Esophagus muscularis mucosa (tissue), 4 donors: ENCODE measurements around the gene ITGB1. TPM values are rescaled to one million over a fixed set of nuclear protein-coding genes. Genes with fewer than 3 reads are reported as not detected.
"Not testable (repeated sequence)": the region's sequence is repeated elsewhere in the genome, so short reads cannot be mapped to it uniquely, and the experiment has no call there.

Experiments used
- DNase-seq: peaks from one replicate; pipeline ENCODE4 v3.0.0-alpha.2; 2017; ENCODE audit errors: extremely low spot score
- H3K27ac ChIP-seq, 4 donors: fragments of 200-600 bp; sonication (generic); replicated peaks in 1 of 4; 1 replicate in 3 of 4; 2 replicates in 1 of 4; pipeline ENCODE4 v1.5.1; 2016 to 2019; ENCODE audit warnings: mild to moderate bottlenecking in 1 of 4
- H3K27me3 ChIP-seq, 4 donors: fragments of 200-600 bp; sonication (generic); one replicate each; pipeline versions ENCODE4 v1.5.1 to v1.6.0; 2016 to 2019
- H3K36me3 ChIP-seq, 4 donors: fragments of 200-600 bp; sonication (generic); one replicate each; pipeline ENCODE4 v1.5.1; 2016 to 2019
- H3K4me1 ChIP-seq, 4 donors: fragments of 200-600 bp; sonication (generic); one replicate each; pipeline ENCODE4 v1.5.1; 2016 to 2019
- H3K4me3 ChIP-seq, 4 donors: fragments of 200-600 bp; sonication (generic); 1 replicate in 2 of 4; 2 replicates in 2 of 4; pipeline ENCODE4 v1.5.1; 2016 to 2019; ENCODE audit warnings: mild to moderate bottlenecking in 4 of 4, moderate library complexity in 1 of 4
- H3K9me3 ChIP-seq, 4 donors: fragments of 200-600 bp; sonication (generic); 1 replicate in 3 of 4; 2 replicates in 1 of 4; pipeline ENCODE4 v1.5.1; 2016 to 2019
- EP300 ChIP-seq: sonication (generic); formaldehyde crosslinking; IDR thresholded peaks from one replicate; pipeline ENCODE4 v1.6.1; 2017; ENCODE audit warnings: antibody characterized with exemption
- POLR2A ChIP-seq: fragments of 450-650 bp; IDR thresholded peaks from one replicate; pipeline ENCODE4 v1.6.1; 2017; ENCODE audit warnings: antibody characterized with exemption, moderate library complexity, mild to moderate bottlenecking, low read depth
- POLR2AphosphoS5 ChIP-seq, 2 donors: sonication (generic); formaldehyde crosslinking; IDR thresholded peaks; one replicate each; pipeline ENCODE4 v1.6.1; 2017; ENCODE audit warnings: antibody characterized with exemption in 2 of 2
- WGBS: methylation state at CpG from one replicate; pipeline ENCODE4 v1.1.5; 2018; 5-methylcytosine and 5-hydroxymethylcytosine counted together
- intact Hi-C: fragments of 100-400 bp; cut with DNase I; formaldehyde crosslinking; loops from one replicate; pipeline ENCODE4 v1.15.1; 2023
- total RNA-seq, 4 donors: library from RNA; depleted of rRNA; stranded (reverse); fragments of >200 nt; gene quantifications; one replicate each; pipeline versions ENCODE4 v1.1.0 to v1.2.1, GENCODE V29; 2016
- TF ChIP-seq, protein P1 (sequence below), 3 experiments: fragments of 200-600 bp in 2 of 3; fragments of 450-650 bp in 1 of 3; sonication (generic) in 2 of 3; IDR thresholded peaks; one replicate each; pipeline ENCODE4 v1.5.1; 2017 to 2019; ENCODE audit warnings: antibody characterized with exemption in 3 of 3, mild to moderate bottlenecking in 2 of 3, moderate library complexity in 1 of 3

ITGB1 gene
- total RNA-seq, 4 donors from 2014 or later: 1,385 to 1,873 (median 1,661) TPM

DNA sequence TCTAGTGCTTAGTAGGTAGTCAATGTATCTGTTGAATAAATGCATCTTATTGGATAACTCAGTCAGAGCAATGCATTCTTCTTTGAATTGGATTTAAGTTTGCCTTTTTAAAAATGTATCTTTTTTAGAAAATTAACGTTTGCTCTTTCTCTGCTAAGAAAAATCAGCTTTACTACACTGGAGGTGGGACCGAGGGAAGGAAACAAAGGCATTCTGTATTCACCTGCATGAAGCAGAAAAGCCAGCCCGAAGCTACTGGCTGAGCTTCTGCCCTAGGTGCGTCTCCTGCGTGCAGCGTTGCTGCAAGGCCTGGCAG lies 22.2 kb upstream of the ITGB1 start:
- Histone ChIP-seq H3K36me3 (no peaks in the 10 kb centered on the region), H3K27me3 (no peaks in the 10 kb centered on the region), H3K9me3 (no peaks in the 10 kb centered on the region), H3K27ac (peak overlapping the region; percentile 94 to 98 (median 95)), H3K4me1 (peaks cover 22 to 36% (median 34%) of the 10 kb centered on the region in 4 donors), H3K4me3 (peak overlapping the region; percentile 55 to 61 (median 56))
- intact Hi-C loops: loop anchor here (2.0 kb wide), 1 partner anchor 21 kb away; the partner anchor contains the start of gene ITGB1
- WGBS: 0% methylated on average over 6 of the region's 6 CpGs
- no peak for DNase-seq
- no peak for TF ChIP-seq POLR2AphosphoS5 (IDR thresholded peaks at IDR 0.05)
- TF ChIP-seq, protein P1, sequence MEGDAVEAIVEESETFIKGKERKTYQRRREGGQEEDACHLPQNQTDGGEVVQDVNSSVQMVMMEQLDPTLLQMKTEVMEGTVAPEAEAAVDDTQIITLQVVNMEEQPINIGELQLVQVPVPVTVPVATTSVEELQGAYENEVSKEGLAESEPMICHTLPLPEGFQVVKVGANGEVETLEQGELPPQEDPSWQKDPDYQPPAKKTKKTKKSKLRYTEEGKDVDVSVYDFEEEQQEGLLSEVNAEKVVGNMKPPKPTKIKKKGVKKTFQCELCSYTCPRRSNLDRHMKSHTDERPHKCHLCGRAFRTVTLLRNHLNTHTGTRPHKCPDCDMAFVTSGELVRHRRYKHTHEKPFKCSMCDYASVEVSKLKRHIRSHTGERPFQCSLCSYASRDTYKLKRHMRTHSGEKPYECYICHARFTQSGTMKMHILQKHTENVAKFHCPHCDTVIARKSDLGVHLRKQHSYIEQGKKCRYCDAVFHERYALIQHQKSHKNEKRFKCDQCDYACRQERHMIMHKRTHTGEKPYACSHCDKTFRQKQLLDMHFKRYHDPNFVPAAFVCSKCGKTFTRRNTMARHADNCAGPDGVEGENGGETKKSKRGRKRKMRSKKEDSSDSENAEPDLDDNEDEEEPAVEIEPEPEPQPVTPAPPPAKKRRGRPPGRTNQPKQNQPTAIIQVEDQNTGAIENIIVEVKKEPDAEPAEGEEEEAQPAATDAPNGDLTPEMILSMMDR (IDR thresholded peaks at IDR 0.05): no peak
- no peak for TF ChIP-seq EP300
- no peak for TF ChIP-seq POLR2A

DNA sequence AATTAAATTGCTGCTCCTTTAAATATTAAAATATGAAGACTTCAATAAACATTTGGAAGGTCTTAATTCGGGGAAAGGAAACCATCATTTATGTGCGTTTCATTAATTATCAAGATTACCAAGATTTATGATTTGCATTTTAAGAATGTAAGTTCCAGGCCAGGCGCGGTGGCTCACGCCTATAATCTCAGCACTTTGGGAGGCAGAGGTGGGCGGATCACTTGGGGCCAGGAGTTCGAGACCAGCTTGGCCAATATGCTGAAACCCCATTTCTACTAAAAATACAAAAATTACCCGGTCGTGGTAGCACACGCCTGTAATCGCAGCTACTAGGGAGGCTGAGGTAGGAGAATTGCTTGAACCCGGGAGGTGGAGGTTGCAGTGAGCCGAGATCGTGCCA lies 21.7 kb upstream of the ITGB1 start:
- Histone ChIP-seq H3K27ac (peak overlapping the region; percentile 94 to 98 (median 95)), H3K4me3 (peak overlapping the region in 1 of 4 donors; percentile 58), H3K4me1 (peaks cover 21 to 36% (median 34%) of the 10 kb centered on the region in 4 donors)
- H3K27me3 ChIP-seq, DNase-seq, H3K9me3 ChIP-seq, H3K36me3 ChIP-seq: not testable (repeated sequence)
- intact Hi-C loops: loop anchor here (2.0 kb wide), 1 partner anchor 21 kb away; the partner anchor contains the start of gene ITGB1
- WGBS: 90% methylated on average over 14 of the region's 14 CpGs

DNA sequence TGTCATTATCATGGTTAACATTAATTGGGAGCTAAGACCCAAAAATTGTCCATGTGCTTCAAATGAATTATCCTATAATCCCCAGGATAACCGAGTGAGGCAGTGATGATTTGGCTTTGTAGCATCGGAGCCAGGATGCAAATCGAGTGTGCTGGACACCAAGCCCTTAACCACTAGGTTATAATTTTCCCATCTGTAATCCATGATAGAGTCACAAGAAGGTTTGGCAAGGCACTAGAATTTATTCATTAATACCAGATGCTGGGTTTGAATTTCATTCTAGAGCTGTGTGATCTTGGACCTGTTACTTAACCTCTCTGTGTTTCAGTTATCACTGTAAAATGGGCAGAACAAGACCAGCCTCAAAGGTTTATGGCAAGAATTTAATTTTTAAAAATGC lies 21.0 kb upstream of the ITGB1 start:
- H3K27me3 ChIP-seq: no peaks in the 10 kb centered on the region
- no peaks in the 10 kb centered on the region for H3K36me3 ChIP-seq
- DNase-seq: no peak
- intact Hi-C loops: no loop called here
- no peaks in the 10 kb centered on the region for H3K9me3 ChIP-seq
- TF ChIP-seq POLR2AphosphoS5 (IDR thresholded peaks at IDR 0.05): no peak
- H3K4me3 ChIP-seq: no peak overlapping the region
- WGBS: 79% methylated on average over 3 of the region's 3 CpGs
- no peak overlapping the region for H3K27ac ChIP-seq
- peaks cover 21 to 36% (median 34%) of the 10 kb centered on the region in 4 donors for H3K4me1 ChIP-seq

DNA sequence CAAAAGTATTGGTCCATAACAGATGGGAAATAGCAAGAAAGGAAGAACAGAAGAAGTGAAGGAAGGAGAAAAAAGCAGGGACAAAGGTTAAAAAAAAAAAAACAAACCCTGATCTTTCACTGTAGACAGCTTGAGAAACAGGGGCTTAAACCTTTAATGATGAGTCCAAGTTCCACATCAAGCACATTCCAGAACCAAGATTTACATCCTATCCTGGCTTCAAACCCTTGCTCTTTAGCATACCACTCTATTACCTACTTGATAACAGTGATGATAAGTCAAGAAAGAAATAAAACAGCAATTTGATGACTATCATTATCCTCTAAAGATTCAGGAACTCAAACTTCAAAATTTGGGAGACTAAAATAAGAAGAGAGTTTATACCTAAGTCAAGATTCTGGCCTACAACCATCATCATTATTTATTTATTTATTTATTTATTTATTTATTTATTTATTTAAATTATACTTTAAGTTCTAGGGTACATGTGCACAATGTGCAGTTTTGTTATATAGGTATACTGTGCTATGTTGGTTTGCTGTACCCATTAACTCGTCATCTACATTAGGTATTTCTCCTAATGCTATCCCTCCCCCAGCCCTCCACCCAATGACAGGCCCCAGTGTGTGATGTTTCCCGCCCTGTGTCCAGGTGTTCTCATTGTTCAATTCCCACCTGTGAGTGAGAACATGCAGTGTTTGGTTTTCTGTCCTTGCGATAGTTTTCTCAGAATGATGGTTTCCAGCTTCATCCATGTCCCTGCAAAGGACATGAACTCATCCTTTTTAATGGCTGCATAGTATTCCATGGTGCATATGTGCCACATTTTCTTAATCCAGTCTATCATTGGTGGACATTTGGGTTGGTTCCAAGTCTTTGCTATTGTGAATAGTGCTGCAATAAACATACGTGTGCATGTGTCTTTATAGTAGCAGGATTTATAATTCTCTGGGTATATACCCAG lies 20.1 kb upstream of the ITGB1 start:
- WGBS: 83% methylated on average over 4 of the region's 4 CpGs
- H3K36me3 ChIP-seq, H3K4me3 ChIP-seq, H3K27ac ChIP-seq, H3K9me3 ChIP-seq, H3K27me3 ChIP-seq, intact Hi-C loops, DNase-seq: not testable (repeated sequence)
- H3K4me1 ChIP-seq: peaks cover 21 to 35% (median 31%) of the 10 kb centered on the region in 4 donors

DNA sequence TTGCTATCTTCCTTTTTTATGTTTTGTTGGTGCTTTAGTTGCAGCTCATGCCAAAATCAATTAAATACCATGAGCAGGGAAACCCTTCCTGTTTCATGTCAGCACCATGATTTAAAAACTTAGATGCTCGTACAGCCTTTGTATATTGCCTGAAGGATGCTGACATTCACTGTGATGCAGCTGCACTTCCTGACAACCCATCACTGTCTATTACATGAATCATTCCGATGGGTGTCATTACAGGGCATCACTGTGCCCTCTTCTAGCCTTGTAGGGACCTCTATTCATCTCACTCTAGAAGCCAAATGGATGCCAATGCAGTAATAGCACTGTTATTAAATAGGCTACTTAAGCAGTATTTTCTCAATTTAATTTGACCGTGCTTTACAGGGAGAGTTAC lies 18.3 kb upstream of the ITGB1 start:
- Histone ChIP-seq H3K4me3 (no peak overlapping the region), H3K9me3 (no peaks in the 10 kb centered on the region), H3K36me3 (no peaks in the 10 kb centered on the region), H3K27ac (no peak overlapping the region), H3K27me3 (no peaks in the 10 kb centered on the region), H3K4me1 (peaks cover 15 to 40% (median 30%) of the 10 kb centered on the region in 4 donors)
- DNase-seq: no peak
- TF ChIP-seq POLR2A: no peak
- TF ChIP-seq, protein P1 (IDR thresholded peaks at IDR 0.05): no peak
- no peak for TF ChIP-seq EP300
- no peak for TF ChIP-seq POLR2AphosphoS5 (IDR thresholded peaks at IDR 0.05)
- 79% methylated on average over 3 of the region's 3 CpGs for WGBS
- intact Hi-C loops: no loop called here

DNA sequence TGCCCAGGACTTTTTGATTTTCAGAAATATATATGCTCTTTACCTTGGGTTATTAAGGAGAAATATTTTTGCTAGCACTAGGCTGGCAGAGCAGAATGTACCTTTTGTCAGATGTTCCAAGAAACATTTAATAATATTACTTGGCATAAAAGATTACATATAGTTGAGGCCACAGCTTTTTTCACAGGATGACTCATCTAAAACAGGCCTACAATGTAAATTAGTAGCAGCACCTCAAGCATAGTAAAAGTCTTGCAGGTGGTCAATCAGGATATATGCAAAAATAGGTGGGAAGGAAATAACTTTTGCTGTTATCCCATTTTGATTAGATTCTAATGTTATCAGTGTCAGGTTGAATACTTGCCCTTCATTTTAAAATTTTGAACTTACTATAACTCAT lies 14.9 kb upstream of the ITGB1 start:
- no peak overlapping the region for H3K4me3 ChIP-seq
- intact Hi-C loops: no loop called here
- TF ChIP-seq EP300: no peak
- TF ChIP-seq, protein P1 (IDR thresholded peaks at IDR 0.05): no peak

More for the DNA sequence above, 14.9 kb upstream of the ITGB1 start:
- Histone ChIP-seq H3K27ac (peak overlapping the region; percentile 21 to 65 (median 41)), H3K4me1 (peaks cover 10 to 23% (median 17%) of the 10 kb centered on the region in 4 donors), H3K9me3 (no peaks in the 10 kb centered on the region), H3K27me3 (no peaks in the 10 kb centered on the region), H3K36me3 (no peaks in the 10 kb centered on the region)
- DNase-seq: no peak
